ENCODE measurements around the gene SAFB.

The SAFB gene

GRCh38 chr19:5673752-5674151 is 50.9 kb downstream of the SAFB start:
- TF ChIP-seq POLR2AphosphoS5 (IDR thresholded peaks at IDR 0.05; ENCODE audit: low read depth, low read length) (no peak), POLR2A (IDR thresholded peaks at IDR 0.05; ENCODE audit: low read depth, low read length) (no peak), TAF1 (IDR thresholded peaks at IDR 0.05; ENCODE audit: borderline replicate concordance, low read depth, low read length) (no peak)
- no peak for DNase-seq (ENCODE audit: insufficient read length)
- FAIRE-seq = peak; percentile 78

GRCh38 chr19:5674714-5675113 is 51.8 kb downstream of the SAFB start:
- FAIRE-seq (no peak), DNase-seq (ENCODE audit: insufficient read length) (no peak)
- no peak for TF ChIP-seq POLR2AphosphoS5 (IDR thresholded peaks at IDR 0.05; ENCODE audit: low read depth, low read length)
- TF ChIP-seq POLR2A (IDR thresholded peaks at IDR 0.05; ENCODE audit: low read depth, low read length) = no peak
- no peak for TF ChIP-seq TAF1 (IDR thresholded peaks at IDR 0.05; ENCODE audit: borderline replicate concordance, low read depth, low read length)

GRCh38 chr19:5676105-5676771 is 53.4 kb downstream of the SAFB start:
- no peak for DNase-seq (ENCODE audit: insufficient read length)
- FAIRE-seq = no peak
- TF ChIP-seq POLR2A (IDR thresholded peaks at IDR 0.05; ENCODE audit: low read depth, low read length) (no peak; the same call in 1 of the 2 replicates), POLR2AphosphoS5 (IDR thresholded peaks at IDR 0.05; ENCODE audit: low read depth, low read length) (no peak), TAF1 (IDR thresholded peaks at IDR 0.05; ENCODE audit: borderline replicate concordance, low read depth, low read length) (no peak)

- TF ChIP-seq POLR2A (IDR thresholded peaks at IDR 0.05; ENCODE audit: low read depth, low read length) = no peak
- no peak for TF ChIP-seq TAF1 (IDR thresholded peaks at IDR 0.05; ENCODE audit: borderline replicate concordance, low read depth, low read length)
- no peak for TF ChIP-seq POLR2AphosphoS5 (IDR thresholded peaks at IDR 0.05; ENCODE audit: low read depth, low read length)
These were observed 53.9 kb downstream of the SAFB start for GRCh38 chr19:5676772-5677105.

GRCh38 chr19:5677136-5677535 is 54.3 kb downstream of the SAFB start:
- TF ChIP-seq TAF1 (IDR thresholded peaks at IDR 0.05; ENCODE audit: borderline replicate concordance, low read depth, low read length) (no peak), POLR2AphosphoS5 (IDR thresholded peaks at IDR 0.05; ENCODE audit: low read depth, low read length) (no peak), POLR2A (IDR thresholded peaks at IDR 0.05; ENCODE audit: low read depth, low read length) (no peak)
- DNase-seq (ENCODE audit: insufficient read length) = no peak
- FAIRE-seq = no peak

More at GRCh38 chr19:5676772-5677105, 53.9 kb downstream of the SAFB start:
- DNase-seq (ENCODE audit: insufficient read length) = no peak
- no peak for FAIRE-seq

GRCh38 chr19:5677580-5677979 is 54.7 kb downstream of the SAFB start:
- no peak for FAIRE-seq
- no peak for TF ChIP-seq TAF1 (IDR thresholded peaks at IDR 0.05; ENCODE audit: borderline replicate concordance, low read depth, low read length)
- TF ChIP-seq POLR2A (IDR thresholded peaks at IDR 0.05; ENCODE audit: low read depth, low read length) = no peak
- no peak for TF ChIP-seq POLR2AphosphoS5 (IDR thresholded peaks at IDR 0.05; ENCODE audit: low read depth, low read length)
- no peak for DNase-seq (ENCODE audit: insufficient read length)

- FAIRE-seq (no peak), DNase-seq (ENCODE audit: insufficient read length) (no peak)
- TF ChIP-seq POLR2AphosphoS5 (IDR thresholded peaks at IDR 0.05; ENCODE audit: low read depth, low read length) (no peak), POLR2A (IDR thresholded peaks at IDR 0.05; ENCODE audit: low read depth, low read length) (no peak)
These were observed 55.3 kb downstream of the SAFB start for GRCh38 chr19:5678071-5678718.

- DNase-seq (ENCODE audit: insufficient read length) (no peak), FAIRE-seq (no peak)
- TF ChIP-seq POLR2AphosphoS5 (IDR thresholded peaks at IDR 0.05; ENCODE audit: low read depth, low read length) (0 out of 2 replicates have a peak, but pooled peaks have one; percentile 20), POLR2A (IDR thresholded peaks at IDR 0.05; ENCODE audit: low read depth, low read length) (no peak)
These were observed 56.6 kb downstream of the SAFB start for GRCh38 chr19:5679289-5680083.

GRCh38 chr19:5680084-5680436 is 57.2 kb downstream of the SAFB start:
- TF ChIP-seq POLR2A (IDR thresholded peaks at IDR 0.05; ENCODE audit: low read depth, low read length) = no peak
- no peak for TF ChIP-seq TAF1 (IDR thresholded peaks at IDR 0.05; ENCODE audit: borderline replicate concordance, low read depth, low read length)
- no peak; the same call in 1 of the 2 replicates for TF ChIP-seq POLR2AphosphoS5 (IDR thresholded peaks at IDR 0.05; ENCODE audit: low read depth, low read length)
- no peak for DNase-seq (ENCODE audit: insufficient read length)
- no peak for FAIRE-seq

GRCh38 chr19:5680437-5681368 is 57.8 kb downstream of the SAFB start, which contains the start of the genes HSD11B1L and MICOS13:
TSS of gene HSD11B1L (plus strand) at chr19:5681027. CDS start at chr19:5684833, 3,806 bp downstream.
TSS of gene MICOS13 (minus strand) at chr19:5680516. CDS start at chr19:5680486, 30 bp downstream.
- DNase-seq (ENCODE audit: insufficient read length) (peak; percentile 98), FAIRE-seq (peak; percentile 99)
- peak; percentile 85 for TF ChIP-seq POLR2A (IDR thresholded peaks at IDR 0.05; ENCODE audit: low read depth, low read length)
- TF ChIP-seq TAF1 (IDR thresholded peaks at IDR 0.05; ENCODE audit: borderline replicate concordance, low read depth, low read length) = 0 out of 2 replicates have a peak, but pooled peaks have one; percentile 46
- TF ChIP-seq POLR2AphosphoS5 (IDR thresholded peaks at IDR 0.05; ENCODE audit: low read depth, low read length) = peak; percentile 64
